ENCODE results near the gene INAFM1.

GRCh38 chr19:47305309-47305751, 30.6 kb downstream of the INAFM1 start:
- no peak for TF ChIP-seq TAF1 (IDR thresholded peaks at IDR 0.05; ENCODE audit: low read depth, low read length)
- TF ChIP-seq POLR2A (IDR thresholded peaks at IDR 0.05; ENCODE audit: low read depth, low read length): no peak
